Neuronal stem cell (in vitro differentiated cells): ENCODE measurements around the gene DDX39A.
A peak's percentile ranks its signal among the peaks of the same experiment; 100 is the strongest.

Experiments used
- DNase-seq: peaks from one replicate; pipeline ENCODE4 v3.0.0-alpha.2; 2013; ENCODE audit warnings: low spot score
- H2AFZ ChIP-seq: one replicate; pipeline ENCODE4 v1.6.1; 2013; ENCODE audit warnings: mild to moderate bottlenecking, low read length, inconsistent platforms
- H2AK5ac ChIP-seq: 2 replicates; pipeline ENCODE4 v1.6.1; 2013; ENCODE audit warnings: low read depth, mild to moderate bottlenecking, inconsistent platforms, low read length, moderate library complexity, mixed read lengths
- H2BK120ac ChIP-seq: 2 replicates; pipeline ENCODE4 v1.6.1; 2013; ENCODE audit warnings: low read depth, mild to moderate bottlenecking, inconsistent platforms, low read length, moderate library complexity, mixed read lengths
- H2BK12ac ChIP-seq: one replicate; pipeline ENCODE4 v1.6.1; 2013; ENCODE audit warnings: low read length, inconsistent platforms
- H2BK15ac ChIP-seq: 2 replicates; pipeline ENCODE4 v1.6.1; 2013; ENCODE audit warnings: mild to moderate bottlenecking, low read length, inconsistent platforms, mixed read lengths
- H2BK5ac ChIP-seq: one replicate; pipeline ENCODE4 v1.6.1; 2013; ENCODE audit warnings: inconsistent platforms, mild to moderate bottlenecking, low read length, moderate library complexity
- H3K14ac ChIP-seq: one replicate; pipeline ENCODE4 v1.6.1; 2013; ENCODE audit warnings: low read length, inconsistent platforms
- H3K18ac ChIP-seq: 2 replicates; pipeline ENCODE4 v1.6.1; 2013; ENCODE audit warnings: low read length, inconsistent platforms
- H3K23ac ChIP-seq: 2 replicates; pipeline ENCODE4 v1.6.1; 2013; ENCODE audit warnings: low read depth, mild to moderate bottlenecking, mixed read lengths, low read length, inconsistent platforms; ENCODE audit not compliant: poor library complexity
- H3K27ac ChIP-seq: replicated peaks from 3 replicates; pipeline ENCODE4 v1.5.1; 2013; ENCODE audit warnings: low read length, inconsistent platforms
- H3K27me3 ChIP-seq, 3 experiments: 2 replicates each; pipeline ENCODE4 v1.6.1; 2013; ENCODE audit warnings: low read length in 3 of 3, mild to moderate bottlenecking in 2 of 3, inconsistent platforms in 1 of 3, low read depth in 1 of 3, mixed read lengths in 1 of 3, moderate library complexity in 1 of 3; ENCODE audit not compliant: control insufficient read depth in 3 of 3, insufficient read depth in 3 of 3
- H3K36me3 ChIP-seq, 2 donors: replicated peaks in 1 of 2; 2 replicates each; pipeline ENCODE4 v1.6.1; 2013; ENCODE audit warnings: low read length in 2 of 2; ENCODE audit not compliant: control insufficient read depth in 2 of 2, insufficient read depth in 2 of 2
- H3K4ac ChIP-seq: 2 replicates; pipeline ENCODE4 v1.6.1; 2013; ENCODE audit warnings: inconsistent platforms, mild to moderate bottlenecking, low read length, moderate library complexity
- H3K4me1 ChIP-seq, 2 donors: 1 replicate in 1 of 2; 2 replicates in 1 of 2; pipeline ENCODE4 v1.6.1; 2013; ENCODE audit warnings: low read length in 2 of 2, low read depth in 1 of 2; ENCODE audit not compliant: control insufficient read depth in 2 of 2, insufficient read depth in 1 of 2
- H3K4me2 ChIP-seq: one replicate; pipeline ENCODE4 v1.6.1; 2013; ENCODE audit warnings: mild to moderate bottlenecking, low read length, inconsistent platforms; ENCODE audit not compliant: insufficient read depth, poor library complexity, severe bottlenecking
- H3K4me3 ChIP-seq, 2 donors: 2 replicates each; pipeline ENCODE4 v1.5.1; 2013; ENCODE audit warnings: low read length in 2 of 2, mild to moderate bottlenecking in 2 of 2, inconsistent platforms in 1 of 2, moderate library complexity in 1 of 2
- H3K79me1 ChIP-seq: one replicate; pipeline ENCODE4 v1.6.1; 2013; ENCODE audit warnings: low read depth, mild to moderate bottlenecking, inconsistent platforms, low read length, moderate library complexity
- H3K9ac ChIP-seq: one replicate; pipeline ENCODE4 v1.6.1; 2013; ENCODE audit warnings: mild to moderate bottlenecking, low read depth, low read length, inconsistent platforms; ENCODE audit not compliant: poor library complexity
- H3K9me3 ChIP-seq, 2 donors: replicated peaks in 1 of 2; 2 replicates each; pipeline versions ENCODE3 to v1.6.1; 2013; ENCODE audit warnings: low read length in 2 of 2, mild to moderate bottlenecking in 2 of 2, inconsistent platforms in 1 of 2, low read depth in 1 of 2, mixed read lengths in 1 of 2, moderate library complexity in 1 of 2; ENCODE audit not compliant: control insufficient read depth in 2 of 2, insufficient read depth in 1 of 2
- H4K8ac ChIP-seq: one replicate; pipeline ENCODE4 v1.6.1; 2013; ENCODE audit warnings: low read depth, mild to moderate bottlenecking, inconsistent platforms, low read length, moderate library complexity
- H4K91ac ChIP-seq: one replicate; pipeline ENCODE4 v1.6.1; 2013; ENCODE audit warnings: low read length, low read depth, mild to moderate bottlenecking, inconsistent platforms; ENCODE audit not compliant: poor library complexity
- WGBS, 2 donors: extraction: QIAGEN DNeasy Blood & Tissue Kit; methylation state at CpG; one replicate each; pipeline ENCODE4 v1.1.7; 2013; ENCODE audit warnings: missing lambda C conversion rate in 2 of 2, mixed read lengths in 1 of 2; ENCODE audit not compliant: insufficient read length in 2 of 2, insufficient replicate concordance in 1 of 2; ENCODE audit errors: extremely low coverage in 2 of 2; 5-methylcytosine and 5-hydroxymethylcytosine counted together

DDX39A gene

DNA sequence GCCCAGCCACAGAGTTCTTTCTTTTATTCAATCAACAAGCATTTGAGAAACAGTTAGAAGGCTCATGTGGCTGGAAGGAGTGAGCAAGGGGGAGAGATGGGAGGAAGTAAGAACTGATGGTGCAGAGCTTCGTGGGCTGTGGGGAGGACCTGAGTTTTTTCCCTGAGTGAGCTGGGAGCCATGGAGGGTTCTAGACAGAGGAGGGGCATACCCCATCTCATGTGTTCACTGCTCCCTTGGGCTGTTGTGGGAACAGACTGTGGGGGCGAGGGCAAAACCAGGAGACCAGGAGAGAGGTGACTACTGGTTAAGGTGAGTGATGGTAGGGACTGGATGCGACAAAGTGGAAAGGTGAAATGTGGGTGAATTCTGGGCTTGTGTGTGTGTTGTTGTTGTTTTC lies 11.6 kb upstream of the DDX39A start:
- Histone ChIP-seq H3K23ac (no peak overlapping the region), H3K27ac (no peak overlapping the region), H3K27me3 (no peaks in the 10 kb centered on the region), H2BK120ac (peak overlapping the region; percentile 67), H3K4me1 (peaks cover 5 to 8% of the 10 kb centered on the region in 2 donors), H4K8ac (no peak overlapping the region), H3K4me2 (no peak overlapping the region), H3K9ac (no peak overlapping the region), H3K9me3 (no peaks in the 10 kb centered on the region), H2BK5ac (no peak overlapping the region), H3K4me3 (no peak overlapping the region), H3K4ac (no peak overlapping the region), H2BK15ac (no peak overlapping the region), H3K36me3 (no peaks in the 10 kb centered on the region), H3K79me1 (peaks cover 11% of the 10 kb centered on the region), H2BK12ac (no peak overlapping the region), H2AFZ (no peak overlapping the region), H3K18ac (peak overlapping the region; percentile 71), H2AK5ac (no peak overlapping the region), H3K14ac (no peak overlapping the region), H4K91ac (no peak overlapping the region)
- no CpG with 5 or more reads among the region's 3 CpGs for WGBS, 2 donors
- no peak for DNase-seq

DNA sequence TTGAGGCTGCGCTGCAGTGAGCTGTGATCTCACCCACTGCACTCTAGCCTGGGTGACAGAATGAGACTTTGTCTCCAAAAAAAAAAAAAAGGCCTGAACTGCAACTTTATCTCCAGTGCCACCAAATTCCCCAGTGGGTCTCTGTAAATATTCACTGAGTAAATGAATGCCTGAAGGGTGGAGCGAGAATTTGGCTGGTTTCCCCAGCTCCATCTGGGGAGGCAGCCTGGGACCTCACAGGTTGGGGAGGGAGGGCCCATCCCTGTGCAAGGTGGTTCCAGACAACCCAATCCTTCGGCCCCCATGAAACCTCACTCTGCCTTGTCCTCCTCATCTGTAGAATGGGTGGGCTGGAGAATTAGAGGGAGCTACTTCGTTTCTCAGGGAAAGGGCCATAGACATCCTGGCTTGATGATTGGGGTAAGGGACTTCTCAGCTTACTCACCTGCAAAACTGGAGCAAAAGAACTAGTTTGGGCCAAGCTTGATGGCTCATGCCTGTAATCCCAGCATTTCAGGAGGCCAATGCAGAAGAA lies 9.8 kb upstream of the DDX39A start:
- Histone ChIP-seq H3K4me3 (no peak overlapping the region), H3K4me2 (no peak overlapping the region), H3K79me1 (peaks cover 4% of the 10 kb centered on the region), H3K27ac (no peak overlapping the region), H4K91ac (no peak overlapping the region), H2AFZ (no peak overlapping the region), H2AK5ac (no peak overlapping the region), H3K23ac (no peak overlapping the region), H3K14ac (no peak overlapping the region), H2BK5ac (no peak overlapping the region), H3K27me3 (no peaks in the 10 kb centered on the region), H3K9me3 (no peaks in the 10 kb centered on the region), H2BK12ac (no peak overlapping the region), H3K4me1 (peaks cover 2 to 4% of the 10 kb centered on the region in 2 donors), H4K8ac (no peak overlapping the region), H2BK15ac (no peak overlapping the region), H3K9ac (no peak overlapping the region), H3K18ac (no peak overlapping the region), H2BK120ac (no peak overlapping the region), H3K36me3 (no peaks in the 10 kb centered on the region), H3K4ac (no peak overlapping the region)
- no peak for DNase-seq
- no CpG with 5 or more reads among the region's 4 CpGs for WGBS, 2 donors

- no peak overlapping the region for H2AFZ ChIP-seq
Observed at GRCh38 chr19:14427461-14427860, 8.3 kb upstream of the DDX39A start.

DNA sequence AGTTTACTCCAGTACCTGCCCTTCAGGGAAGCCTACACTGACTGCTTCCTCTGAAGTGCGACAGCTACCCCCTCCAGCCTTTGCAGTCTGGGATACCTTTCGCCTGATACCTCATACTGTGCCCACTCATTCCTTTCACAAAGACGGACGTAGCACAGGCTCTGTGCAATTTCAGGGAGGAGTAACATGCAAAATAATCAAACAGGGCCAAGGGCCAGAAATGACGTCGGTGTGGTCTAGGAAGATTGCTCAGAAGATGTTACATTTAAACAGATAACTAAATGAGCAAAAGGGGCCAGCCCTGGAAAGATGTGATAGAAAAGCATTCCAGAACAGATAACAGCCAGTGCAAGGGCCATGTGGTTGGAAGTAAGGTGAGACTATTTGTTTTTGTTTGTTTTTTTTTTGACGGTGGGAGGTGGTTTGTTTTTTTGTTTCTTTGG lies 6.6 kb upstream of the DDX39A start:
- H3K4me2 ChIP-seq = no peak overlapping the region
- no peaks in the 10 kb centered on the region for H3K9me3 ChIP-seq
- no peak overlapping the region for H2BK120ac ChIP-seq
- no peak overlapping the region for H3K14ac ChIP-seq
- H2AK5ac ChIP-seq = no peak overlapping the region
- no peak overlapping the region for H4K8ac ChIP-seq
- no peaks in the 10 kb centered on the region for H3K4me1 ChIP-seq
- no peaks in the 10 kb centered on the region for H3K36me3 ChIP-seq
- no peak overlapping the region for H3K18ac ChIP-seq
- H2BK15ac ChIP-seq = no peak overlapping the region
- H3K4ac ChIP-seq = no peak overlapping the region
- WGBS, 2 donors = no CpG with 5 or more reads among the region's 7 CpGs
- no peaks in the 10 kb centered on the region for H3K27me3 ChIP-seq
- H3K4me3 ChIP-seq = no peak overlapping the region
- H3K79me1 ChIP-seq = no peaks in the 10 kb centered on the region
- H2AFZ ChIP-seq = peak overlapping the region; percentile 53
- DNase-seq = no peak
- peak overlapping the region; percentile 57 for H3K9ac ChIP-seq
- no peak overlapping the region for H2BK12ac ChIP-seq
- no peak overlapping the region for H3K27ac ChIP-seq
- H4K91ac ChIP-seq = no peak overlapping the region
- no peak overlapping the region for H3K23ac ChIP-seq
- no peak overlapping the region for H2BK5ac ChIP-seq

More at GRCh38 chr19:14427461-14427860, 8.3 kb upstream of the DDX39A start:
- DNase-seq = no peak
- H3K36me3 ChIP-seq = no peaks in the 10 kb centered on the region
- no CpG with 5 or more reads among the region's 2 CpGs for WGBS, 2 donors
- H3K9ac ChIP-seq = no peak overlapping the region
- no peaks in the 10 kb centered on the region for H3K9me3 ChIP-seq
- H2BK15ac ChIP-seq = no peak overlapping the region
- no peak overlapping the region for H3K18ac ChIP-seq
- H2BK12ac ChIP-seq = no peak overlapping the region
- H2AK5ac ChIP-seq = no peak overlapping the region
- no peak overlapping the region for H3K4ac ChIP-seq
- no peaks in the 10 kb centered on the region for H3K27me3 ChIP-seq
- H3K4me3 ChIP-seq = no peak overlapping the region
- H2BK5ac ChIP-seq = no peak overlapping the region
- no peaks in the 10 kb centered on the region for H3K4me1 ChIP-seq
- H3K14ac ChIP-seq = no peak overlapping the region
- no peak overlapping the region for H3K27ac ChIP-seq
- H4K91ac ChIP-seq = no peak overlapping the region
- H3K4me2 ChIP-seq = no peak overlapping the region
- H4K8ac ChIP-seq = no peak overlapping the region
- no peak overlapping the region for H2BK120ac ChIP-seq
- no peak overlapping the region for H3K23ac ChIP-seq
- H3K79me1 ChIP-seq = no peaks in the 10 kb centered on the region
